ENCODE data around the gene SCARF2. TPM values are rescaled to one million over a fixed set of nuclear protein-coding genes. Genes with fewer than 3 reads are reported as not detected.
"Not testable (repeated sequence)": the region's sequence is repeated elsewhere in the genome, so short reads cannot be mapped to it uniquely, and the experiment has no call there.

SCARF2 gene
- total and polyA plus RNA-seq, 2 of the 13 experiments (the other 11 are each of a cell fraction or from before 2014, with no cell fraction given) = 3.3 to 6.2 TPM

DNA sequence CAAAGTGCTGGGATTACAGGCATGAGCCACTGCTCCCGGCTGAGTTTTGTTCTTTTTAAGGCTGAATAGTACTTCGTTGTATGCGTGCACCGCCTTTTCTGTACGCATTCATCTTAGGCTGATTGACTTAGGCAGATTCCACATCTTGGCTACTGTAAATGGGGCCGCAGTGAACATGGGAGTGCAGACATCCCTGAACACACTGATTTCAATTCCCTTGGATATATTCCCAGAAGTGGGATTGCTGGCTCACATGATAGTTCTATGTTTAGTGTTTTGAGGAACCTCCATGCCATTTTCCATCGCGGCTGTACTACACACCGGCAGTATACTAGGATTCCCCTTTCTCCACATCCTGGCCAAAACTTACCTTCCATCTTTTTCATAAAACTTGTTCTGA lies 54.1 kb downstream of the SCARF2 start (continued):
- TF ChIP-seq PTBP1 (IDR thresholded peaks at IDR 0.05; ENCODE audit: low read depth, low read length, poor library complexity, severe bottlenecking) (no peak), AKNA (CRISPR knock-in tag; IDR thresholded peaks at IDR 0.05; ENCODE audit: borderline replicate concordance) (no peak), MED1 (CRISPR knock-in tag; IDR thresholded peaks at IDR 0.05) (no peak), ZNF629 (CRISPR knock-in tag; conservative IDR thresholded peaks at IDR 0.05) (no peak), ESRRA (CRISPR knock-in tag; IDR thresholded peaks at IDR 0.05; ENCODE audit: low read depth) (no peak)

- intact Hi-C loops (cut with micrococcal nuclease; ENCODE audit: unreplicated experiment) = no loop called here
- H3K27ac ChIP-seq (ENCODE audit: extremely low read length, insufficient read depth, low read length) = no peak overlapping the region
- H3K4me2 ChIP-seq (ENCODE audit: low read depth, low read length) = no peak overlapping the region
- no peak for TF ChIP-seq ZNF326 (CRISPR knock-in tag; IDR thresholded peaks at IDR 0.05; ENCODE audit: borderline replicate concordance)
- no peaks in the 10 kb centered on the region for H3K36me3 ChIP-seq (replicated peaks in 1 of 2; ENCODE audit: control insufficient read depth in 1 of 2, insufficient read depth in 2 of 2, low read length in 2 of 2)
- no peaks in the 10 kb centered on the region for H3K4me1 ChIP-seq (ENCODE audit: insufficient read depth, low read length)
- no peak for DNase-seq (ENCODE audit: low spot score)
- H3K4me3 ChIP-seq (replicated peaks in 1 of 3; ENCODE audit: insufficient read depth in 1 of 3, low read depth in 2 of 3, low read length in 3 of 3) = no peak overlapping the region
- 0 out of 2 replicates have a peak, but pooled peaks cover 2% of the 10 kb centered on the region for H4K20me1 ChIP-seq (ENCODE audit: insufficient read depth, low read length)
- in situ Hi-C loops (cut with HindIII; ENCODE audit: extremely low pct_ligation_motif_present, low pct_unique_long_range_greater_than_20kb) = no loop called here
- CTCF ChIA-PET (ENCODE audit: low intra/inter-chr PET ratio, low total read pairs) = no interaction called here
- FAIRE-seq = no peak
- no peak overlapping the region for H3K9ac ChIP-seq (ENCODE audit: insufficient read depth, low read depth, low read length)
- no TSS peak for BruUV-seq (replicated peaks)
- H3K79me2 ChIP-seq (ENCODE audit: insufficient read depth, low read length) = no peaks in the 10 kb centered on the region
- no peak for ATAC-seq
- H3K27me3 ChIP-seq (ENCODE audit: control insufficient read depth in 1 of 2, insufficient read depth in 2 of 2, low read length in 2 of 2) = peaks cover 0 to 15% of the 10 kb centered on the region in 2 experiments; a peak in 2 of 5 replicates
- 0% methylated on average over 1 of the region's 1 CpG for WGBS (ENCODE audit: low lambda C conversion rate)
- no peak overlapping the region for H2AFZ ChIP-seq (ENCODE audit: low read length)
- no peaks in the 10 kb centered on the region for H3K9me3 ChIP-seq (ENCODE audit: low read length)
- POLR2A ChIA-PET = no interaction called here
Observed at GRCh38 chr22:20380486-20380885, 57.1 kb downstream of the SCARF2 start.

GRCh38 chr22:20378684-20379083 lies 58.9 kb downstream of the SCARF2 start:
- H4K20me1 ChIP-seq (ENCODE audit: insufficient read depth, low read length); H3K9ac ChIP-seq (ENCODE audit: insufficient read depth, low read depth, low read length); intact Hi-C loops (cut with micrococcal nuclease; ENCODE audit: unreplicated experiment); H3K79me2 ChIP-seq (ENCODE audit: insufficient read depth, low read length); H3K36me3 ChIP-seq (replicated peaks in 1 of 2; ENCODE audit: control insufficient read depth in 1 of 2, insufficient read depth in 2 of 2, low read length in 2 of 2); POLR2A ChIA-PET; H3K4me2 ChIP-seq (ENCODE audit: low read depth, low read length); ATAC-seq; DNase-seq (ENCODE audit: low spot score); H3K4me3 ChIP-seq (replicated peaks in 1 of 3; ENCODE audit: insufficient read depth in 1 of 3, low read depth in 2 of 3, low read length in 3 of 3); H3K9me3 ChIP-seq (ENCODE audit: low read length); CTCF ChIA-PET (ENCODE audit: low intra/inter-chr PET ratio, low total read pairs); FAIRE-seq; H3K27ac ChIP-seq (ENCODE audit: extremely low read length, insufficient read depth, low read length); H2AFZ ChIP-seq (ENCODE audit: low read length); H3K4me1 ChIP-seq (ENCODE audit: insufficient read depth, low read length); BruUV-seq (replicated peaks); in situ Hi-C loops (cut with HindIII; ENCODE audit: extremely low pct_ligation_motif_present, low pct_unique_long_range_greater_than_20kb): not testable (repeated sequence)
- peaks cover 0 to 15% of the 10 kb centered on the region in 2 experiments; a peak in 2 of 5 replicates for H3K27me3 ChIP-seq (ENCODE audit: control insufficient read depth in 1 of 2, insufficient read depth in 2 of 2, low read length in 2 of 2)
- WGBS (ENCODE audit: low lambda C conversion rate) = 11% methylated on average over 5 of the region's 5 CpGs

Measured in HepG2 (cell line).